Measurements from ENCODE around the gene COL4A5. TPM values are rescaled to one million over a fixed set of nuclear protein-coding genes. Genes with fewer than 3 reads are reported as not detected.
"Not testable (repeated sequence)": the region's sequence is repeated elsewhere in the genome, so short reads cannot be mapped to it uniquely, and the experiment has no call there.

Gene COL4A5
- total RNA-seq, 2 donors from 2014 or later: 39.8 to 53.5 TPM

- no peak for TF ChIP-seq CTCF (IDR thresholded peaks at IDR 0.05)
- ATAC-seq (ENCODE audit: insufficient number of reproducible peaks, low FRiP score, low read depth): no peak
- H3K27ac ChIP-seq: no peak overlapping the region
Observed at GRCh38 chrX:108456971-108457477, 17.4 kb downstream of the COL4A5 start.

DNA sequence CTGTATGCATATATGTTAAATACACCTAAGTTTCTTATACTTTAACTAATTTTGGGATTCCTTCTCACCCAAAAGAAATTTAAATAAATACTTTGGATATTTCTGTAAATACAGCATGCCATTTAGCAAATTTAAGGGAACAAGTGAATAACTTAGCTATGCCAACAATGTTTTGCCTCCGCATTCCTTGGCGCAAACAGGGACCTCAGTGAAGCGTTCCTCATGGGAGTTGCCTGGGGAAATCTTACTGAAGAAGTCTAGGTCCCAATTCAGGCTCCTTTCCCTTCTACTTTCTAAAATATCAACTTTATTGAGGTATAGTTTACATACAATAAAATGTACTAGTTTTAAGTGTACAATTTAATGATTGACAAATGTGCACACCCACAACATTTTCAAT lies 25.0 kb downstream of the COL4A5 start:
- no peaks in the 10 kb centered on the region for H3K27me3 ChIP-seq (replicated peaks; ENCODE audit: insufficient read depth)
- no peak overlapping the region for H3K4me3 ChIP-seq
- no peak for TF ChIP-seq CTCF (IDR thresholded peaks at IDR 0.05)
- H3K9me3 ChIP-seq: no peaks in the 10 kb centered on the region
- H3K36me3 ChIP-seq: no peaks in the 10 kb centered on the region
- H3K27ac ChIP-seq: no peak overlapping the region
- DNase-seq (ENCODE audit: low spot score): no peak
- no peak for ATAC-seq (ENCODE audit: insufficient number of reproducible peaks, low FRiP score, low read depth)
- peaks cover 0 to 5% of the 10 kb centered on the region in 2 donors for H3K4me1 ChIP-seq (ENCODE audit: control insufficient read depth in 1 of 2, low read depth in 2 of 2)

More at GRCh38 chrX:108456971-108457477, 17.4 kb downstream of the COL4A5 start:
- no peaks in the 10 kb centered on the region for H3K27me3 ChIP-seq (replicated peaks; ENCODE audit: insufficient read depth)
- no peaks in the 10 kb centered on the region for H3K36me3 ChIP-seq
- DNase-seq (ENCODE audit: low spot score): no peak
- H3K4me1 ChIP-seq (ENCODE audit: control insufficient read depth in 1 of 2, low read depth in 2 of 2): no peaks in the 10 kb centered on the region
- no peak overlapping the region for H3K4me3 ChIP-seq
- H3K9me3 ChIP-seq: no peaks in the 10 kb centered on the region

DNA sequence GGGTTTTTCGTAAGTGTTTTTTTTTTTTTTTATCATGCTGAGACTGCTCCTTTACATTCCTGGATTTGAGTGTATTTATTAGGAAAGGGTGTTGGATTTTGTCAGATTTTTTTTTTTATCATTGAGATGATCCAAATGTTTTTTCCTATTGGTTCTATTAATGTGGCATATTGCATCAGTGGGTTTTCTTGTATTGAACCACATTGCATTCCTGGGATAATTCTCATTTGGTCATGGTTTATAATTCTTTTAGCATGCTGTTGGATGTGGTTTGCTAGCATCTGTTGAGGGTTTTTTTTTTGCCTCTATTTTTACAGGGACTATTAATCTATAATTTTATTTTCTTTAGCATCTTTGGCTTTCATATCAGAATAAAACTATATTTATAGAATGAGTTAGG lies 28.8 kb downstream of the COL4A5 start:
- no peak overlapping the region for H3K27ac ChIP-seq
- H3K36me3 ChIP-seq: no peaks in the 10 kb centered on the region
- H3K4me3 ChIP-seq: no peak overlapping the region
- H3K4me1 ChIP-seq (ENCODE audit: control insufficient read depth in 1 of 2, low read depth in 2 of 2): peaks cover 0 to 2% of the 10 kb centered on the region in 2 donors
- no peak for ATAC-seq (ENCODE audit: insufficient number of reproducible peaks, low FRiP score, low read depth)
- no peaks in the 10 kb centered on the region for H3K27me3 ChIP-seq (replicated peaks; ENCODE audit: insufficient read depth)
- no peak for TF ChIP-seq CTCF (IDR thresholded peaks at IDR 0.05)
- DNase-seq (ENCODE audit: low spot score): no peak
- H3K9me3 ChIP-seq: no peaks in the 10 kb centered on the region

- DNase-seq (ENCODE audit: low spot score) (no peak), ATAC-seq (ENCODE audit: insufficient number of reproducible peaks, low FRiP score, low read depth) (no peak)
- no peak overlapping the region for H3K4me3 ChIP-seq
- H3K4me1 ChIP-seq (ENCODE audit: control insufficient read depth in 1 of 2, low read depth in 2 of 2): no peaks in the 10 kb centered on the region
- TF ChIP-seq CTCF (IDR thresholded peaks at IDR 0.05): no peak
- H3K36me3 ChIP-seq: no peaks in the 10 kb centered on the region
- no peaks in the 10 kb centered on the region for H3K9me3 ChIP-seq
- H3K27ac ChIP-seq: no peak overlapping the region
- no peaks in the 10 kb centered on the region for H3K27me3 ChIP-seq (replicated peaks; ENCODE audit: insufficient read depth)
Observed at GRCh38 chrX:108473979-108474378, 34.3 kb downstream of the COL4A5 start.

GRCh38 chrX:108481528-108481927 lies 41.9 kb downstream of the COL4A5 start:
- H3K27me3 ChIP-seq (replicated peaks; ENCODE audit: insufficient read depth); DNase-seq (ENCODE audit: low spot score); H3K4me1 ChIP-seq (ENCODE audit: control insufficient read depth in 1 of 2, low read depth in 2 of 2); ATAC-seq (ENCODE audit: insufficient number of reproducible peaks, low FRiP score, low read depth); H3K9me3 ChIP-seq; H3K27ac ChIP-seq; H3K4me3 ChIP-seq; H3K36me3 ChIP-seq: not testable (repeated sequence)

DNA sequence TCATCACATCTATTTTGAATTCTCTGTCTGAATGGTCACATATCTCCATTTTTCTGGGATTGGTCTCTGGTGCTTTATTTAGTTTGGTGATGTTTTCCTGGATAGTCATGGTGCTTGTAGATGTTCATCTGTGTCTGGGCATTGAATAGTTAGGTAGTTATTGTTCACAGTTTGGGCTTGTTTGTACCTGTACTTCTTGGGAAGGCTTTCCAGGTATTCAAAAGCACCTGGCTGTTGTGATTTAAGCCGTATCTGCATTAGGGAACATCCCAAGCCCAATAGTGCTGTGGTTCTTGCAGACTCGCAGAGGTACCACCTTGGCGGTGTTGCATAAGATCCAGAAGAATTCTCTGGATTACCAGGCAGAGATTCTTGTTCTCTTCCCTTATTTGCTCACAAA lies 44.6 kb downstream of the COL4A5 start:
- Histone ChIP-seq H3K27ac (no peak overlapping the region), H3K27me3 (replicated peaks; ENCODE audit: insufficient read depth) (no peaks in the 10 kb centered on the region), H3K4me3 (no peak overlapping the region), H3K9me3 (no peaks in the 10 kb centered on the region), H3K4me1 (ENCODE audit: control insufficient read depth in 1 of 2, low read depth in 2 of 2) (no peaks in the 10 kb centered on the region), H3K36me3 (no peaks in the 10 kb centered on the region)
- ATAC-seq (ENCODE audit: insufficient number of reproducible peaks, low FRiP score, low read depth): no peak
- DNase-seq (ENCODE audit: low spot score): no peak
- no peak for TF ChIP-seq CTCF (IDR thresholded peaks at IDR 0.05)

All from thoracic aorta (tissue), 2 donors.